ENCODE data around the gene HHIP. TPM values are rescaled to one million over a fixed set of nuclear protein-coding genes. Genes with fewer than 3 reads are reported as not detected.

HHIP gene
- total and polyA plus RNA-seq, 9 of the 15 experiments (the other 6 are each of a cell fraction or from before 2014, with no cell fraction given), result 0.09 TPM; not detected in 8

GRCh38 chr4:144729175-144729574 is 83.2 kb downstream of the HHIP start (continued):
- TF ChIP-seq ZNF384 (IDR thresholded peaks at IDR 0.05; ENCODE audit: low read depth, low read length), result no peak
- no peak for TF ChIP-seq ZFX (CRISPR knock-in tag; IDR thresholded peaks at IDR 0.05)
- TF ChIP-seq ESRRB (CRISPR knock-in tag; IDR thresholded peaks at IDR 0.05; ENCODE audit: borderline replicate concordance), result no peak

DNA sequence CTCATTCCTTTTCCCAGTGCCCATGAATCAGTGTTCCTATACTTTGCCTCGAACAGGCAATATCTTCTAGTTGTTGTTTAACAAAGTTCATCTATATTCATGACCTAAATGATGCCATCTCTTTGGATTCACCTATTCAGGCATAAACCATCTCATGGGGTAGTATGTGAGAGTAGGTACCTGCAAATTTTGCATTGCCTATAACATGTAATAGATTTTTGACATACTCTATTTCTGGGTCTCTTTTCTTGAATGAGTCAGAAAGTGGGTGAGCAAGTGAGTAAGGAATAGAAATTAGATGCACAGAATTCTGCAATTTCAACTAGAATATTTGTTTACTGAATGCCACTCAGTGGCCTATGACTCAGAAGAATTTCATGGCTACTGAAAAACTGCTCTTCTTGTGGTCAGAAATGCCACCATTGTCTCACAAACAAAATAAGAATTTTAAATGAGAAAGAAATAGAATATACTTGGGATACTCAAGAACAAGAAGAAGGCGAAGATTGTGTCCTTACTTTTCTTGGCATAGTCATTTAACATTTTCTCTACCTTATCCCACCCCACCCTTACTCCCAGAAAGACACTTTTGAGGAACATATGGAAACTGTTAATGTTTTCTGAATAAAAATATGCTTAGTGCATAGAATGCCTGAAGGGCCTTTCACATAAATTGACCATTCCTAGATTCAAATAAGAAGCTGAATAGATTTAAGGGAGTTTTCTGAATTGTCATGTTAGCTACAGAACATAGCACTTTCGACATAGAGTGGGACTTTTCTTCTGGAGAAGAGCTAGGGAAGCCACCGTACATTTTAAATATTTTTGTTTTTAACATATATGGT is 86.8 kb downstream of the HHIP start:
- Histone ChIP-seq H3K9me1 (ENCODE audit: control insufficient read depth, insufficient read depth, low read length) (no peaks in the 10 kb centered on the region), H3K79me2 (ENCODE audit: control insufficient read depth, insufficient read depth, low read length) (no peaks in the 10 kb centered on the region), H4K20me1 (replicated peaks; ENCODE audit: control insufficient read depth, insufficient read depth, low read length) (no peaks in the 10 kb centered on the region), H2AFZ (ENCODE audit: low read depth, low read length) (no peak overlapping the region), H3K9ac (ENCODE audit: insufficient read depth in 1 of 2, low read depth in 2 of 2, low read length in 2 of 2) (no peak overlapping the region), H3K36me3 (ENCODE audit: control insufficient read depth, insufficient read depth, low read length) (no peaks in the 10 kb centered on the region), H3K4me2 (ENCODE audit: insufficient read depth, low read length) (no peak overlapping the region), H3K4me3 (no peak overlapping the region), H3K27me3 (ENCODE audit: control insufficient read depth in 2 of 2, insufficient read depth in 2 of 2, low read length in 2 of 2) (no peaks in the 10 kb centered on the region), H3K4me1 (replicated peaks in 1 of 2; ENCODE audit: control insufficient read depth in 2 of 2, insufficient read depth in 2 of 2, low read length in 2 of 2) (no peaks in the 10 kb centered on the region), H3K9me3 (replicated peaks; ENCODE audit: control insufficient read depth, insufficient read depth, low read depth, low read length) (no peaks in the 10 kb centered on the region), H3K27ac (ENCODE audit: extremely low read depth, low read depth, low read length) (no peak overlapping the region)
- intact Hi-C loops (cut with micrococcal nuclease), result no loop called here
- DNase-seq (ENCODE audit: extremely low read depth in 1 of 4, low spot score in 3 of 4) (no peak), FAIRE-seq (no peak), ATAC-seq (no peak)
- BruUV-seq (replicated peaks), result no TSS peak
- ChIA-PET CTCF (ENCODE audit: low intra/inter-chr PET ratio) (no interaction called here), POLR2A (no interaction called here)
- in situ Hi-C loops (cut with MboI), result no loop called here
- 0% methylated on average over 4 of the region's 4 CpGs for WGBS (ENCODE audit: insufficient coverage, low coverage, missing lambda C conversion rate)
- TF ChIP-seq ARID3A (IDR thresholded peaks at IDR 0.05; ENCODE audit: borderline replicate concordance, low read depth, low read length) (no peak), ZNF431 (CRISPR knock-in tag; IDR thresholded peaks at IDR 0.05) (no peak), ERF (CRISPR knock-in tag; IDR thresholded peaks at IDR 0.05) (no peak), NUFIP1 (IDR thresholded peaks at IDR 0.05; ENCODE audit: partially characterized antibody) (no peak), ZNF77 (CRISPR knock-in tag; IDR thresholded peaks at IDR 0.05) (no peak), U2AF2 (optimal IDR thresholded peaks at IDR 0.05; ENCODE audit: low read depth, low read length) (no peak), ZNF253 (CRISPR knock-in tag; conservative IDR thresholded peaks at IDR 0.05) (no peak), ZNF695 (CRISPR knock-in tag; IDR thresholded peaks at IDR 0.05) (no peak), RAD51 (IDR thresholded peaks at IDR 0.05; ENCODE audit: borderline replicate concordance, low read depth) (no peak), ZBED1 (IDR thresholded peaks at IDR 0.05) (no peak), BMI1 (IDR thresholded peaks at IDR 0.05; ENCODE audit: low read length) (no peak), FOXK2 (conservative IDR thresholded peaks at IDR 0.05 in 1 of 2, IDR thresholded peaks at IDR 0.05 in 1 of 2; ENCODE audit: low read depth in 2 of 2) (no peak)
- TF ChIP-seq, protein P1, sequence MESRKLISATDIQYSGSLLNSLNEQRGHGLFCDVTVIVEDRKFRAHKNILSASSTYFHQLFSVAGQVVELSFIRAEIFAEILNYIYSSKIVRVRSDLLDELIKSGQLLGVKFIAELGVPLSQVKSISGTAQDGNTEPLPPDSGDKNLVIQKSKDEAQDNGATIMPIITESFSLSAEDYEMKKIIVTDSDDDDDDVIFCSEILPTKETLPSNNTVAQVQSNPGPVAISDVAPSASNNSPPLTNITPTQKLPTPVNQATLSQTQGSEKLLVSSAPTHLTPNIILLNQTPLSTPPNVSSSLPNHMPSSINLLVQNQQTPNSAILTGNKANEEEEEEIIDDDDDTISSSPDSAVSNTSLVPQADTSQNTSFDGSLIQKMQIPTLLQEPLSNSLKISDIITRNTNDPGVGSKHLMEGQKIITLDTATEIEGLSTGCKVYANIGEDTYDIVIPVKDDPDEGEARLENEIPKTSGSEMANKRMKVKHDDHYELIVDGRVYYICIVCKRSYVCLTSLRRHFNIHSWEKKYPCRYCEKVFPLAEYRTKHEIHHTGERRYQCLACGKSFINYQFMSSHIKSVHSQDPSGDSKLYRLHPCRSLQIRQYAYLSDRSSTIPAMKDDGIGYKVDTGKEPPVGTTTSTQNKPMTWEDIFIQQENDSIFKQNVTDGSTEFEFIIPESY (CRISPR knock-in tag; IDR thresholded peaks at IDR 0.05), result no peak
- TF ChIP-seq, protein P2, sequence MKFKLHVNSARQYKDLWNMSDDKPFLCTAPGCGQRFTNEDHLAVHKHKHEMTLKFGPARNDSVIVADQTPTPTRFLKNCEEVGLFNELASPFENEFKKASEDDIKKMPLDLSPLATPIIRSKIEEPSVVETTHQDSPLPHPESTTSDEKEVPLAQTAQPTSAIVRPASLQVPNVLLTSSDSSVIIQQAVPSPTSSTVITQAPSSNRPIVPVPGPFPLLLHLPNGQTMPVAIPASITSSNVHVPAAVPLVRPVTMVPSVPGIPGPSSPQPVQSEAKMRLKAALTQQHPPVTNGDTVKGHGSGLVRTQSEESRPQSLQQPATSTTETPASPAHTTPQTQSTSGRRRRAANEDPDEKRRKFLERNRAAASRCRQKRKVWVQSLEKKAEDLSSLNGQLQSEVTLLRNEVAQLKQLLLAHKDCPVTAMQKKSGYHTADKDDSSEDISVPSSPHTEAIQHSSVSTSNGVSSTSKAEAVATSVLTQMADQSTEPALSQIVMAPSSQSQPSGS (CRISPR knock-in tag; IDR thresholded peaks at IDR 0.05), result no peak
